NCI-H2196 treated with DMSO at 0.1 percent for 48 hours (cell line): ENCODE results near the gene EIF3CL.
"Not testable (repeated sequence)": the region's sequence is repeated elsewhere in the genome, so short reads cannot be mapped to it uniquely, and the experiment has no call there.

Experiments used
- DNase-seq: peaks from one replicate; lab custom pipeline; 2025; ENCODE audit not compliant: unreplicated experiment; lab: John Stamatoyannopoulos, UW

The EIF3CL gene

GRCh38 chr16:28363408-28363807 lies 40.2 kb downstream of the EIF3CL start, which contains the start of gene NPIPB6:
Gene NPIPB6, minus strand, starts transcription at chr16:28363508. Its CDS starts 686 bp downstream, at chr16:28362822.
- DNase-seq, result not testable (repeated sequence)

GRCh38 chr16:28362600-28362999 lies 41.0 kb downstream of the EIF3CL start:
- DNase-seq, result not testable (repeated sequence)

GRCh38 chr16:28338230-28338629 lies 65.4 kb downstream of the EIF3CL start:
- not testable (repeated sequence) for DNase-seq

- not testable (repeated sequence) for DNase-seq
These were observed 66.5 kb downstream of the EIF3CL start for GRCh38 chr16:28336940-28337710.

GRCh38 chr16:28335678-28336077 lies 68.0 kb downstream of the EIF3CL start:
- not testable (repeated sequence) for DNase-seq

- not testable (repeated sequence) for DNase-seq
These were observed 71.0 kb downstream of the EIF3CL start for GRCh38 chr16:28332632-28333031.

GRCh38 chr16:28330981-28331380 lies 72.7 kb downstream of the EIF3CL start:
- DNase-seq, result not testable (repeated sequence)

GRCh38 chr16:28330232-28330631 lies 73.4 kb downstream of the EIF3CL start:
- DNase-seq, result not testable (repeated sequence)
